Smooth muscle cell of the brain vasculature (primary cell): ENCODE results near the gene MEDAG.
A peak's percentile ranks its signal among the peaks of the same experiment; 100 is the strongest.

ENCODE experiments used
- DNase-seq: peaks from one replicate; pipeline ENCODE4 v3.0.0-alpha.2; 2012; ENCODE audit warnings: low read depth, low spot score

MEDAG gene

GRCh38 chr13:30905932-30906383 is at the start of gene MEDAG:
Gene MEDAG, plus strand, starts transcription at chr13:30906271. Its CDS starts 245 bp downstream, at chr13:30906516.
- no peak for DNase-seq

DNA sequence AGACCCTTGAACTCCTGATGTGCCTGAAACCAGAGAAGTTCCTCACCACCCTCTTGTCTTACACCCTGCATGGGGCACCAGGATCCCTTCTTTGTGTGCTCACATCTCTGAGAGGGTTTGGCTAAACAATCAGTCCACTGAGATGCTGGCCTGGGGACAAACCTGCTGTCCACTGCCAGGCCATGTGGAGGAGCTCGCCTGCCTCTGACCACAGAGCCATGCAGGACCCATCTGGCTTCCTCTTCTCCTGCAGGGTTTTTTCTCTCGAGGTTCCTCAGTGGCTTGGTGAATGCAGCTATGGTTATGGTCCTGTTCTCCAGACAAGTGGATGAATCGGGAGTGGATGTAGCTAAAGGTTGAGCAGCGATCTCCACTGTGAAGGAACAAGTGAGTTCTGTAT is 49.1 kb upstream of the MEDAG start:
- no peak for DNase-seq

GRCh38 chr13:30857636-30858035 is 48.4 kb upstream of the MEDAG start:
- DNase-seq = no peak

- no peak for DNase-seq
Measured at GRCh38 chr13:30859326-30859725, 46.7 kb upstream of the MEDAG start.

DNA sequence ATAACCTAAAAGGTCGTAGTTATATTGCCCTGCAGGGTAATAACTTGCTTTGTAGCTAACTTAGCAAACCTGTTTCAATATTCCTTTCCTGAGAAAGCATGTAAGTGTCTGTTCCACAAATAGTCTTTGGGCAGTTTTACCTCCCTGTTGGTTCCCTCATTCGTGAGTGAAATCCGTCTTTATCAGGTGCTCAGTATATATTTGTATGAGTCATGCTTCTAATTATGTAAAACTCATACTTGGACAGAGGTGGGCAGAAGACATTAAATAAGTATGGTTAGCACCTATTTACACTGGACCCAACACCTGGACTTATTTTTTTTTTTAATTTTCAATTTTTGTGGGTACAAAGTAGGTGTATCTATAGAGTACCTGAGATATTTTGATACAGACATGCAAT is 44.9 kb upstream of the MEDAG start:
- DNase-seq = no peak

GRCh38 chr13:30861836-30862467 is 44.1 kb upstream of the MEDAG start:
- no peak for DNase-seq

DNA sequence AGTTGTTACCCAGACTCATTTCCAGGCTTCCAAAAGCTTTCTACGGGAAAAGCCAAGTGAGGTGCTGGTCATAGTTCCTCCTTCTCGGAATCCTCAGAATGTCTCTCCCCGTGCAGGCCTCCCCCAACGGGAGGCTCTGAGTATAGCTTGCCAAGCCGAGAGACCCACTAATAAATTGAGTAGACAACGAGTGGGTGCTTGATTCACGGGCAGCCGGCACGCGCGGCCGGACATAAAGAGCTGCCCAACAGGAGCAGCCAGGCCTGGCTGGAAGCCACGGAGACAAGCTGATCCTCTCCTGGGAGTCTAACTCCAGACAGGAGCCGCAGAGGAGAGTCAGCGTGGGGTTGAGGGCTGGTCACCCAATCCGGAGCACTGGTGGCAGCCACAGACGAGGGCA is 43.4 kb upstream of the MEDAG start:
- DNase-seq = no peak

GRCh38 chr13:30863231-30863630 is 42.8 kb upstream of the MEDAG start:
- DNase-seq = no peak

GRCh38 chr13:30863796-30864195 is 42.3 kb upstream of the MEDAG start:
- DNase-seq = no peak

- DNase-seq = peak; percentile 87
Measured at GRCh38 chr13:30864433-30865122, 41.5 kb upstream of the MEDAG start.

DNA sequence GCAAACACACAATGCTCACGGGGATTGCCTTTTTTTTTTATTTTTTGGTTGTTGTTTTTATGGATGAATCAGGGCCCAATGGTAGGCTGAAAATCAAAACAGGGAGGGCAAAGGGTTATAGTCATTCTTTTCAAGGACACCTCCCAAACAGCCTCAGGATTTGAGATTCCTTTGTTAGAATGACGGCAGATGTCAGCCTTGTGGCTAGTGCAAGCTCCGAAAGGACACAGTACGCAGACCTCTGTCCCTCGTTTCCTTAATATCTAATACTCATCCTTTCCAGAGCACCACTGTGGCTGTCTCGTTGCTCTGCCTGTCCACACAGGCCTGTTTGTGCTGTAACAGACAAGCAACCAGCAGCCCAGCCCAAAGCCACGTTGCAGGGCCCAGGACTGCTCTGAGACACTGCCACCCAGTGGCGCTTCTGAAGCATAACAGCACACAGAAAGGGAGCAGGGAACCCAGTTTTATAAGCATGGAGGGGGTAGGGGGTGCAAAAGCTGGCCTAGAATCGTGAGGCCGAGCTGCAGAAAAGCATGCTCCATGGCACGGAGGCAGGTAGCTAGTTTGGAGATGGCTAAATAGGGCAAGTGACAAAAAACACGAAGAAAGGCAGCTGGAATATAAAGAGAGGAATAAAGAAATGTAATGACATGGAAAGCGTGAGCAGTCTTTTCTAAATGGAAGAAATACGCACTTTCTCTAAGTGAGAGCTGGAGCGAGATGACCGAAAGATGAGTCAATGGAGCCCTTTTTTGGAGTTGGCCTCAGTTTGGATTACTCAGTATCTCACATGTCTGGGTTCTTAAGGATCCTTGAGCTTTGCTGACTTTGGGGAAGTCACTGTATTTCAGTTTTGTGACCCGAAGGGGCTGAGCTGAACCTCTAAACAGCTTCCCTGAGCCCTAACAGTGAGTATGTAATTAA is 40.7 kb upstream of the MEDAG start:
- DNase-seq = no peak

DNA sequence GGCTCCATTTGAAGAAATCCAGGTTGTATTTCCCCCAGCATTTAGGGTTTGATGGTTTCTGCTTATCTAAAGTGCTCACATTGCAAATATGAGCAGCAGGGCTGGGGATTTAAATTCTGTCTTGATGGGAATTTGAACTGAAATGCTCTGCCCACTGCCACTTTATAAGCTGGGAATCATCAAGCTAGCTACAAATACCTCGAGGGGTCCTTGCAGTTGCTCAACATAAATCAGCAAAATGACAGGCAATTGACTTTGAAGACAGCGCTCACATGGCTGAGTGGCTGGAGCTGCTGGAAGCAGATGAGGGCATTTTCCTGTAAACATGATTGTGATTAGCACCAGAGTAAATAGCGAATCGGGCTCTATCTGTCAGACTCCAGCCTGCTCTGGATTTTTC is 39.4 kb upstream of the MEDAG start:
- DNase-seq = no peak

DNA sequence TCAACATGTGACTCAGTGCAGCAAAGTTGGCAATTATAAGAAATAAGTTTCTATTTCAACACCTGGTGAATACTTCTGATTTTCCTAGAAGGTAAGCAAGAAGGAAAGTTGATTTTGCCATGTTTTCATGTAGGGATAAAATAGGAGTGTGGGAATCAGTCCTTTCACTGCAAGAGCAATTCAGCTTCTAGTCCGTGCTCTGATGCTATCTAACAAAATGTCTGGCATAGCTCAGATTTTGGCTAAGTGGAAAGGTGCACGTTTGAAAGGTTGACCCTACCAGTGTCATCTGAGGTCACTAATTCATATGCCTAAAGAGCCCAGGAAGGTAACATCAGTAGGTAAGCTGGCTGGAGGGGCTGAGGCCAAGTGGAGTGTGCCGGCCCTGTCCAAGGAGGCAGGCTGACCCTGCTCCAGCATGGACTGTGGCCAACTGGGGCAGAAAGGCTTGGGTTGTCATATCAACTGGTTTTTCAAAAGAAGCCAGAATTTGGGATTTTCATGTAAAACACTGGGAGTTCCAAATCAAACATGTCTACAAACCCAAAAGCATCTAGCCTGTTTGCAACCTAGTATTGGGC is 38.9 kb upstream of the MEDAG start:
- no peak for DNase-seq

DNA sequence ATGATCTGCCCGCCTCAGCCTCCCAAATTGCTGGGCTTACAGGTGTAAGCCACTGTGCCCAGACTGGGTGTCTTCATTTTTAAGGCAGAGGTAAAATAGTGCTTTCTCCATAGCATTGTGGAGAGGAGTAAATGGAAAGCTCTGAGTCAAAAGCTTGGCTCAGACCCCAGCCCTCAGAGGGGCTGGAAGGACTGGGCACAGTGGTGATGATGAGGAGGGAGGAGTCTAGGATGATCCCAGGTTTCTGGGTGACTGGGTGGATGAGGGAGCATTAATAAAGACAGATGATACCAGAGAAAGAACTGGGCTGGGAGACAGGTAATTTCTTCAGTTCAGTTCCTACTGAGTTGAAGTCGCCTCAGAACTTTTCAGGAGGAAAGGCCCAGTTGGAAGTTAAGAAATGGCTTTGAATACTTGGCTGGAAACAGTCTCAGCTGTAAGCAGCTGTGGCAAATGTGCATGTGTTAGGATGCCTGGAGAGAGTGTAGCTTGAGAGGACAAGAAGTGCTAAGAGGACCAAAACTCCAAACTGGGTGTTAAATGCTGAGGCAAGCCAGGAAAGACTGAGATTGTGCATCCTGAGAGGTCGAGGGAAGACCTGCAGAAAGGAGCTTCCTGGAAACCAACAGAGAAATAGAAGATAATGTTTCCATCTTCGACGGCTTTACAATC is 37.1 kb upstream of the MEDAG start:
- no peak for DNase-seq

- no peak for DNase-seq
Measured at GRCh38 chr13:30869491-30869890, 36.6 kb upstream of the MEDAG start.

DNA sequence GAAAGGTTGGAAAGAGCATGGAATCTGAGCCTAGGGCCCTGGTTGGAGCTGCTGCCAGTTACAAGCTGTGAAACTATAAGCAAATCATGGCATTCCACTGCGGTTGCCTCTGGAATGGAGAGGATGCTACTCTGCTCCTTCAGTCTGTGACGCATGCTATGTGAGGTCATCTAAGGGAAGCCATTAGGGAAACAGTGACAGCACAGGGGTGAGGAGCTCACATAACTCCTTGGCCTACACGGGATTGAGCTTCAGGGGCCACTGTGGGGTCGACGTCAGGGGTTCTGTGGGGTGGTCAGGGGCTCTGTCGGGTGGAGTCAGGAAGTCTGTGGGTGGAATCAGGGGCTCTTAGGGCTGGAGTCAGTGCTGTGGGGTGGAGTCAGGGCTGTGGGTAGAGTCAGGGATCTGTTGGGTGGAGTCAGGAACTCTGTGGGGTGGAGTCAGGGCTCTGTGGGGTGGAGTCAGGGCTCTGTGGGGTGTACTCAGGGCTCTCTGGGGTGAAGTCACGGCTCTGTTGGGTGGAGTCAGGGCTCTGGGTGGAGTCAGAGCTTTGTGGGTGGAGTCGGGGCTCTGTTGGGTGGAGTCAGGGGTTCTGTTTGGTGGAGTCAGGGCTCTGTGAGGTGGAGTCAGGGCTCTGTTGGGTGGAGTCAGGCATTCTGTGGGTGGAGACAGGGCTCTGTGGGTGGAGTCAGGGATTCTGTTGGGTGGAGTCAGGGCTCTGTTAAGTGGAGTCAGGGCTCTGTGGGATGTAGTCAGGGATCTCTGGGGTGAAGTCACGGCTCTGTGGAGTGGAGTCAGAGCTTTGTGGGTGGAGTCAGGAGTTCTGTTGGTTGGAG is 35.8 kb upstream of the MEDAG start:
- peak; percentile 96 for DNase-seq

DNA sequence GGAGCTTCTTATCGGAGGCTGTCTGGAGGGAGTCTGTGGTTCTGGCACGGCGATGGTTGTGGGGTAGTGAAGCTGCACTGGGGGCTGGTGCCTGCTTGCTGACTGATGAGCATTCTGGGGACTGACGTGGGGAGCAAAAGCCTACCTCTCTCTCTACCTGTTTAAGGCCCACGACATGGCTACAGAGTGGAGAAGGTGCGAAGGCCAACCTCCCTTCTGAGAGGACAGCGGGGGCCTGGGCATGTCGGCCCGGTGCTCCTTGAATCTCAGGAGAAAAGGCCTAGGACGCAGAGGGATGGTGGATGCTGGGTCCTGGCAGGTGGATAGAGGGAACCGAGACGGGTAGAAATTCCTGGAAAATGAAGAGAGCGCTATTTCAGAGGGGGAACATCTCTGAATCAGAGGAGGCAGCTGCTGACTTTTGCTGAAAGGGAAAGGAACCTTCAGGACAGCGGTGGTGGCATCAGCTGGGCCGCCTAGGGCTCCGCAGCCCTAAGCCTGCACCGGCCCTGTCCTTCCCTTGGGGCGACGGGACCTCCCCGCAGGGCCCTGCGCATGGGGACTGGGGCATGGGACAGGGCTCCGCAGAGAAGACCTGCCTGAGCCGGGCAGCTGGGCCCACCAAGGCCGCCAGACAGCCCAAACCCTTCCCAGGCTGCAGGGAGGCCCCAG is 35.0 kb upstream of the MEDAG start:
- DNase-seq = no peak

DNA sequence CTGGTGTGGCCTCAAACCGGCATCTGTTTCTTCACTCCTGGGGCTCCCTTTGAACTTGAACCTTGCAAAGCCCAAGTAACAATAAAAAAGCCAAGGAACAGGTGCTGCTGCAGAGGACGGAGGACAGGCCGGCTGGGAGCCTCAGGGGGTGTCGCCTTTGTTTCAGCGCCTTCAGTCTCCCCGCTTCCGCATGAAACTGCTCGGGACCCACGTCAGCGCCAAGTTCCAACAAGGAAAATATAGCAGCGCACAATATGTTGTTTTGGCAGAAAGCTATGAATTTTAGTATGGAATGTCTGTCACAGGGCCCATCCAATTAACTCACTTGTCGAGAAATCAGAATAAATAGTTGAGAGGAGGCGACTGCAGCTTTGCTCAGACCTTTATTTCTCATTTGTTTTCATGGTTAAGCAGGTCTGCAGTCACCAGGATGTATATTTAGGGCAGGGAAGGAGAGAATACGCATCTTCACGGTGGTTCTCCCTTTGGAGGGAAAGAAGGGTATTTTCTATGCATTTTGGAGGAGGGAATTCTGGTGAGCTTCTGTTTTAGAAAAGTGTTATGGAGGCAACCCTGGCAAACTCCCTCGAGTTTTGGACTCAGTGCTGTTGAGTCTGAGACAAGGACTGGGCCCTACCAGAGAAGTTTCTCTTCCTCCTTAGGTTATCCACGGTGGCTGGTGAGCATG is 34.3 kb upstream of the MEDAG start:
- DNase-seq = no peak

GRCh38 chr13:30872276-30872594 is 33.8 kb upstream of the MEDAG start:
- no peak for DNase-seq
